ENCODE results near the gene CNIH2.
A peak's percentile ranks its signal among the peaks of the same experiment; 100 is the strongest.
"Not testable (repeated sequence)": the region's sequence is repeated elsewhere in the genome, so short reads cannot be mapped to it uniquely, and the experiment has no call there.

Gene CNIH2

GRCh38 chr11:66316849-66317251 lies 38.9 kb downstream of the CNIH2 start, which contains the start of gene CD248:
Gene CD248 (minus strand): TSS chr11:66317044. CDS start chr11:66317027, 17 bp downstream.
- peak; percentile 91 for DNase-seq

- no peak for DNase-seq
Observed at GRCh38 chr11:66317322-66317722, 39.3 kb downstream of the CNIH2 start.

- DNase-seq = peak; percentile 71
Observed at GRCh38 chr11:66317723-66318599, 40.0 kb downstream of the CNIH2 start.

GRCh38 chr11:66318600-66318970 lies 40.6 kb downstream of the CNIH2 start:
- DNase-seq = peak; percentile 29

GRCh38 chr11:66320289-66320688 lies 42.3 kb downstream of the CNIH2 start:
- not testable (repeated sequence) for DNase-seq

- DNase-seq = not testable (repeated sequence)
Observed at GRCh38 chr11:66320748-66321147, 42.8 kb downstream of the CNIH2 start.

- DNase-seq = no peak
Observed at GRCh38 chr11:66321606-66322005, 43.6 kb downstream of the CNIH2 start.

GRCh38 chr11:66322732-66323427 lies 44.9 kb downstream of the CNIH2 start:
- no peak for DNase-seq

- no peak for DNase-seq
Observed at GRCh38 chr11:66323684-66324083, 45.7 kb downstream of the CNIH2 start.

GRCh38 chr11:66324664-66325063 lies 46.7 kb downstream of the CNIH2 start:
- DNase-seq = no peak

- DNase-seq = peak; percentile 28
Observed at GRCh38 chr11:66325263-66325671, 47.3 kb downstream of the CNIH2 start.

GRCh38 chr11:66326261-66327111 lies 48.5 kb downstream of the CNIH2 start:
- DNase-seq = peak; percentile 67

- peak; percentile 46 for DNase-seq
Observed at GRCh38 chr11:66327171-66328030, 49.4 kb downstream of the CNIH2 start.

- DNase-seq = no peak
Observed at GRCh38 chr11:66328031-66328301, 50.0 kb downstream of the CNIH2 start.

GRCh38 chr11:66328302-66329144 lies 50.5 kb downstream of the CNIH2 start:
- DNase-seq = peak; percentile 79

- no peak for DNase-seq
Observed at GRCh38 chr11:66329165-66329673, 51.2 kb downstream of the CNIH2 start.

GRCh38 chr11:66330931-66331330 lies 53.0 kb downstream of the CNIH2 start:
- DNase-seq = no peak

- DNase-seq = peak; percentile 14
Observed at GRCh38 chr11:66331542-66332370, 53.8 kb downstream of the CNIH2 start.

- no peak for DNase-seq
Observed at GRCh38 chr11:66332371-66333219, 54.6 kb downstream of the CNIH2 start.
